GM12878 (cell line): ENCODE measurements around the gene HOXD13. TPM values are rescaled to one million over a fixed set of nuclear protein-coding genes. Genes with fewer than 3 reads are reported as not detected.

Experiments
- ATAC-seq: fragments of 200-7000 bp; cut with Tn5 transposase; 3 replicates; pipeline ENCODE4 v1.9.1; 2020; ENCODE audit warnings: mild to moderate bottlenecking, moderate library complexity
- BruUV-seq: library from RNA; stranded (reverse); fragments of 400-500 nt; replicated peaks from 2 replicates; lab custom pipeline; 2021; lab: Mats Ljungman, UMichigan
- CTCF ChIA-PET: fragments of 300-600 bp; sonication (Branson Sonifier 250); formaldehyde crosslinking; extraction: SDS; loops from one replicate; lab custom pipeline; 2021; ENCODE audit warnings: inconsistent platforms; lab: Yijun Ruan, JAX
- POLR2A ChIA-PET: fragments of 350-600 bp; formaldehyde crosslinking; extraction: SDS; loops from one replicate; lab custom pipeline; 2021; ENCODE audit warnings: inconsistent platforms; lab: Charles Lee
- RAD21 ChIA-PET: fragments of 300-600 bp; sonication (Branson Sonifier 250); formaldehyde crosslinking; loops from one replicate; lab custom pipeline; 2023; ENCODE audit warnings: antibody characterized with exemption; ENCODE audit not compliant: unreplicated experiment; lab: Charles Lee
- SMC1A ChIA-PET: fragments of 300-600 bp; sonication (Branson Sonifier 250); formaldehyde crosslinking; loops from one replicate; lab custom pipeline; 2023; ENCODE audit not compliant: unreplicated experiment, uncharacterized antibody; lab: Charles Lee
- DNase-seq: peaks from one replicate; pipeline ENCODE4 v3.0.0-alpha.2; 2011; ENCODE audit warnings: low read depth, low spot score
- FAIRE-seq: peaks from 3 replicates; lab custom pipeline; 2011; peaks lifted over from hg19 to GRCh38; lab: Jason Lieb, UNC
- H2AFZ ChIP-seq: 2 replicates; pipeline ENCODE4 v1.6.0; 2011; ENCODE audit warnings: low read depth, low read length, control low read depth; ENCODE audit not compliant: control insufficient read depth
- H3K27ac ChIP-seq: 2 replicates; pipeline ENCODE4 v1.5.1; 2011; ENCODE audit warnings: control low read depth; ENCODE audit not compliant: control insufficient read depth, insufficient read depth
- H3K27me3 ChIP-seq, 2 experiments: replicated peaks in 1 of 2; 2 replicates each; pipeline versions ENCODE4 v1.6.0 to v1.6.1; 2011; ENCODE audit warnings: low read length in 1 of 2; ENCODE audit not compliant: control insufficient read depth in 2 of 2, insufficient read depth in 2 of 2
- H3K36me3 ChIP-seq, 2 experiments: 2 replicates each; pipeline ENCODE4 v1.5.1; 2011; ENCODE audit warnings: low read length in 1 of 2; ENCODE audit not compliant: control insufficient read depth in 2 of 2, insufficient read depth in 2 of 2
- H3K4me1 ChIP-seq: 2 replicates; pipeline ENCODE4 v1.6.1; 2011; ENCODE audit warnings: mild to moderate bottlenecking, low read length, moderate library complexity, mixed read lengths; ENCODE audit not compliant: control insufficient read depth, insufficient read depth
- H3K4me2 ChIP-seq: 2 replicates; pipeline ENCODE4 v1.6.0; 2011; ENCODE audit warnings: control low read depth; ENCODE audit not compliant: control insufficient read depth, insufficient read depth
- H3K4me3 ChIP-seq: fragments of 200-600 bp; sonication (generic); 2 replicates; pipeline ENCODE4 v1.5.1; 2016
- H3K79me2 ChIP-seq: 2 replicates; pipeline ENCODE4 v1.6.0; 2011; ENCODE audit warnings: low read length; ENCODE audit not compliant: control insufficient read depth, insufficient read depth
- H3K9ac ChIP-seq: 2 replicates; pipeline ENCODE4 v1.8.0; 2011; ENCODE audit warnings: low read length, control low read depth, mixed read lengths; ENCODE audit not compliant: control insufficient read depth, insufficient read depth
- H3K9me3 ChIP-seq: replicated peaks from 3 replicates; pipeline ENCODE4 v1.5.1; 2011; ENCODE audit warnings: mild to moderate bottlenecking, low read length; ENCODE audit not compliant: control insufficient read depth, insufficient read depth
- H4K20me1 ChIP-seq: 2 replicates; pipeline ENCODE4 v1.6.0; 2011; ENCODE audit not compliant: control insufficient read depth, insufficient read depth
- CHD4 ChIP-seq: fragments of 200-600 bp; sonication (generic); IDR thresholded peaks from 2 replicates; pipeline ENCODE4 v1.6.1; 2016; ENCODE audit warnings: mild to moderate bottlenecking
- EZH2 ChIP-seq: IDR thresholded peaks from 2 replicates; pipeline ENCODE4 v1.6.1; 2012; ENCODE audit warnings: low read depth, mild to moderate bottlenecking, control low read depth, inconsistent platforms, low read length, borderline replicate concordance; ENCODE audit not compliant: control insufficient read depth
- FOXM1 ChIP-seq: IDR thresholded peaks from 2 replicates; pipeline ENCODE4 v1.6.1; 2012; ENCODE audit warnings: low read depth, mild to moderate bottlenecking, inconsistent platforms, low read length, moderate library complexity
- IKZF2 ChIP-seq, 2 experiments: fragments of 450-650 bp; IDR thresholded peaks; 2 replicates each; pipeline ENCODE4 v1.6.1; 2017; ENCODE audit warnings: mild to moderate bottlenecking in 2 of 2, moderate library complexity in 2 of 2
- IRF4 ChIP-seq: IDR thresholded peaks from 2 replicates; pipeline ENCODE4 v1.6.1; 2011; ENCODE audit warnings: low read depth, low read length
- NFYB ChIP-seq: IDR thresholded peaks from 2 replicates; pipeline ENCODE4 v1.6.1; 2011; ENCODE audit warnings: low read depth, mild to moderate bottlenecking, low read length, improper control_type of control experiment, moderate library complexity; ENCODE audit not compliant: insufficient read depth
- RAD51 ChIP-seq: fragments of 450-650 bp; IDR thresholded peaks from 2 replicates; pipeline ENCODE4 v1.6.1; 2016; ENCODE audit warnings: moderate library complexity, mild to moderate bottlenecking, inconsistent platforms
- RELA ChIP-seq: fragments of 450-650 bp; IDR thresholded peaks from 2 replicates; pipeline ENCODE4 v1.8.0; 2014; ENCODE audit warnings: borderline replicate concordance; ENCODE audit not compliant: partially characterized antibody
- SPI1 ChIP-seq: IDR thresholded peaks from 2 replicates; pipeline ENCODE4 v1.6.1; 2011; ENCODE audit warnings: low read depth, mild to moderate bottlenecking, low read length, moderate library complexity, borderline replicate concordance; ENCODE audit not compliant: insufficient read depth
- SUZ12 ChIP-seq: fragments of 200-600 bp; sonication (generic); IDR thresholded peaks from one replicate; pipeline ENCODE4 v1.6.1; 2018; ENCODE audit warnings: antibody characterized with exemption, mild to moderate bottlenecking; ENCODE audit not compliant: unreplicated experiment
- YBX1 ChIP-seq: fragments of 450-650 bp; IDR thresholded peaks from 2 replicates; pipeline ENCODE4 v1.6.1; 2016; ENCODE audit warnings: antibody characterized with exemption
- ZBED1 ChIP-seq: IDR thresholded peaks from 2 replicates; pipeline ENCODE4 v1.6.1; 2016; ENCODE audit warnings: borderline replicate concordance
- ZNF274 ChIP-seq: IDR thresholded peaks from one replicate; pipeline ENCODE4 v1.8.0; 2011; ENCODE audit not compliant: insufficient read length, insufficient read depth
- ZNF384 ChIP-seq: IDR thresholded peaks from 2 replicates; pipeline ENCODE4 v1.6.1; 2012; ENCODE audit warnings: low read depth, mild to moderate bottlenecking, low read length, improper control_type of control experiment, borderline replicate concordance
- WGBS: methylation state at CpG from one replicate; pipeline ENCODE4 v1.1.6; 2016; ENCODE audit warnings: low lambda C conversion rate; ENCODE audit not compliant: insufficient replicate concordance, insufficient coverage; ENCODE audit errors: missing lambda C conversion rate; 5-methylcytosine and 5-hydroxymethylcytosine counted together
- in situ Hi-C: fragments of 300-500 bp; cut with MboI; formaldehyde crosslinking; loops from 9 replicates; pipeline ENCODE4 v1.14.3; 2018; ENCODE audit warnings: mixed read lengths
- intact Hi-C: fragments of 100-400 bp; cut with micrococcal nuclease; formaldehyde crosslinking; loops from one replicate; pipeline ENCODE4 v1.14.2; 2022; ENCODE audit not compliant: unreplicated experiment
- polyA plus RNA-seq, 11 experiments: library from polyadenylated mRNA; depleted of rRNA in 4 of 11; unstranded in 6 of 11; stranded (reverse) in 5 of 11; fragments of >200 nt; fragmentation: Nextera tagmentation in 4 of 11; fragmentation: Illumina TruSeq in 1 of 11; extraction: Ambion mirVana in 4 of 11; extraction: Trizol in 1 of 11; gene quantifications; 1 replicate in 1 of 11; 2 replicates in 10 of 11; pipeline versions ENCODE4 v1.2.1 to v1.2.3, GENCODE V29; 2011 to 2016; ENCODE audit warnings: inconsistent platforms in 2 of 11, missing spikeins in 2 of 11, low read depth in 1 of 11
- total RNA-seq, 4 experiments: library from RNA; depleted of rRNA in 3 of 4; stranded (reverse); fragments of >200 nt in 3 of 4; fragmentation: Illumina TruSeq in 1 of 4; extraction: Trizol in 1 of 4; gene quantifications; 2 replicates each; pipeline versions ENCODE4 v1.2.1 to v1.2.3, GENCODE V29; 2013 to 2021
- TF ChIP-seq, protein P1 (sequence below): fragments of 450-650 bp; formaldehyde crosslinking; IDR thresholded peaks from 2 replicates; pipeline ENCODE4 v1.4.0; 2022; ENCODE audit warnings: mild to moderate bottlenecking, moderate library complexity
- TF ChIP-seq, protein P2 (sequence below): fragments of 450-650 bp; IDR thresholded peaks from 2 replicates; pipeline ENCODE4 v1.6.1; 2016; ENCODE audit warnings: mild to moderate bottlenecking

The HOXD13 gene
- total and polyA plus RNA-seq, 10 of the 15 experiments (the other 5 are each of a cell fraction or from before 2014, with no cell fraction given), result not detected

DNA sequence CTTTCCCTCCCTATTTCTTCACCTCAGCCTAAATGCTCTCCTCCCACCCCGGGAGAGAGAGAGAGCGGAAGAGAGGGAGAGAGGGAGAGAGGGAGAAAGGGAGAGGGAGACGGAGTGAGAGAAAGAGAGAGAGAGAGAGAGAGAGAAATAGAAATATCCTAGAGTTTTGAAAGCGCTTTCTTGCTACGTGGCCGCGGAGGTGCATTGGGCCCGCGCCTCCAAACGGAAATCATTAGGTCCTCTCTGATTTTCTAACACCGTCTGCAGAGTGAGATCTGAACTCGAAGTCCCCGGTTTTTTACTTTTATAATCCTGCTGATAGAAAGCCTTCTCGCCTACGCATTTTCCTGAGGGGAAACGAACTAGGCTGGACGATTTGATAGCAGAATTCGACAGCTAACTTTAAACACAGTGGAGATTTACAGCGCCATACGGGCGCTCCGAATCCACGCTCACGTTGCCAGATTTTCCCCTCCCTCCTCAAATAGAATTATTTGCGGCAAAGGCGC, 7.9 kb upstream of the HOXD13 start (continued):
- TF ChIP-seq IRF4 (no peak), ZNF274 (no peak), ZBED1 (no peak), RAD51 (no peak), IKZF2 (IDR thresholded peaks at IDR 0.05) (no peak), ZNF384 (no peak), CHD4 (no peak)
- TF ChIP-seq, protein P1, sequence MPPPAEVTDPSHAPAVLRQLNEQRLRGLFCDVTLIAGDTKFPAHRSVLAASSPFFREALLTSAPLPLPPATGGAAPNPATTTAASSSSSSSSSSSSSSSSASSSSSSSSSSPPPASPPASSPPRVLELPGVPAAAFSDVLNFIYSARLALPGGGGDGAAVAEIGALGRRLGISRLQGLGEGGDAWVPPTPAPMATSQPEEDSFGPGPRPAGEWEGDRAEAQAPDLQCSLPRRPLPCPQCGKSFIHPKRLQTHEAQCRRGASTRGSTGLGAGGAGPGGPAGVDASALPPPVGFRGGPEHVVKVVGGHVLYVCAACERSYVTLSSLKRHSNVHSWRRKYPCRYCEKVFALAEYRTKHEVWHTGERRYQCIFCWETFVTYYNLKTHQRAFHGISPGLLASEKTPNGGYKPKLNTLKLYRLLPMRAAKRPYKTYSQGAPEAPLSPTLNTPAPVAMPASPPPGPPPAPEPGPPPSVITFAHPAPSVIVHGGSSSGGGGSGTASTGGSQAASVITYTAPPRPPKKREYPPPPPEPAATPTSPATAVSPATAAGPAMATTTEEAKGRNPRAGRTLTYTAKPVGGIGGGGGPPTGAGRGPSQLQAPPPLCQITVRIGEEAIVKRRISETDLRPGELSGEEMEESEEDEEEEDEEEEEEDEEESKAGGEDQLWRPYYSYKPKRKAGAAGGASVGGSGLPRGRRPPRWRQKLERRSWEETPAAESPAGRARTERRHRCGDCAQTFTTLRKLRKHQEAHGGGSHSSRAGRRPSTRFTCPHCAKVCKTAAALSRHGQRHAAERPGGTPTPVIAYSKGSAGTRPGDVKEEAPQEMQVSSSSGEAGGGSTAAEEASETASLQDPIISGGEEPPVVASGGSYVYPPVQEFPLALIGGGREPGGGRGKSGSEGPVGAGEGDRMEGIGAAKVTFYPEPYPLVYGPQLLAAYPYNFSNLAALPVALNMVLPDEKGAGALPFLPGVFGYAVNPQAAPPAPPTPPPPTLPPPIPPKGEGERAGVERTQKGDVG, result no peak

DNA sequence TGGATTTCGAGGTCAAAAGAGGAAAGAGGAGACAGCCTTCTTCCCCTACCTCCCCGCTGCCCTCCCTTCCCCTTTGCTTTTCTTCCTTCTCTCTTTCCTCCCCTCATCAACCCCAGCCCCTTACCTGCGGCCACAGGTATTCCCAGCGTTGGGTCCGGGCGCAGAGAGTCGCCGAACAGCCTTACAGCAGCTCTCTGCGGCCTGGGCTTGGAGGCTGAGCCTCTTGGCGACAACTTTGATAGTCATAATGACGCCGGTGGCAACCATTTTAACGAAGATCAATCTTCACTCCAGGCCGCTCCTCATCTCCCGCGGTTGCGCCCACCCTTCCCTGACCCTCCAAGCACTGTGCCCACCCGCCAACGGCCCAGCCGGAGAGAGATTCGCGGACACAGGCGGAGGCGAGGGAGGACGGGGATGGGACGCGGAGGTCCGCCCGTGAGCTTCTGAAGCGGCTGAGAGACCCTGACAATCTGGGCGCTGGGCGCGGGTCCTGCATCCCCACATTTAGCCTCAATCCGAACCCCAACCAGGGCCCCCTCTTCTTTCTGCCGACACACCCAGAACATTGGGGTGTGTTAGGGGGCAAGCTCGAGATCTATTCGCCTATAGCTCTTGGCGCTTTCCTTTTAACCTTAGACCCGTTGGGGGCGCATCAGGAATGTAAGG, 7.3 kb upstream of the HOXD13 start:
- no peak for ATAC-seq
- no peak overlapping the region for H3K27ac ChIP-seq
- no peak overlapping the region for H3K4me2 ChIP-seq
- RAD21 ChIA-PET, result interaction anchor here (0.7 to 1.0 kb wide), 3 partner anchors 395 to 398 kb away, joined by 3 read pairs; no protein-coding TSS in a partner anchor
- H3K79me2 ChIP-seq, result no peaks in the 10 kb centered on the region
- CTCF ChIA-PET, result interaction anchor here (1.2 to 2.5 kb wide), 3 partner anchors 11 to 396 kb away, joined by 3 to 13 read pairs (median 6); no protein-coding TSS in a partner anchor
- no peak overlapping the region for H3K9ac ChIP-seq
- H3K36me3 ChIP-seq, result no peaks in the 10 kb centered on the region
- 51% methylated on average over 37 of the region's 40 CpGs for WGBS
- no peak for DNase-seq
- POLR2A ChIA-PET, result no interaction called here
- H3K4me3 ChIP-seq, result no peak overlapping the region
- no peaks in the 10 kb centered on the region for H3K4me1 ChIP-seq
- H2AFZ ChIP-seq, result no peak overlapping the region
- in situ Hi-C loops, result no loop called here
- peaks cover 5 to 19% of the 10 kb centered on the region in 2 experiments for H3K27me3 ChIP-seq
- no TSS peak for BruUV-seq
- H4K20me1 ChIP-seq, result no peaks in the 10 kb centered on the region
- H3K9me3 ChIP-seq, result peaks cover 20% of the 10 kb centered on the region; the same call in 2 of the 3 replicates
- SMC1A ChIA-PET, result interaction anchor here (1.6 kb wide), 1 partner anchor 395 kb away, joined by 3 read pairs; no protein-coding TSS in a partner anchor
- no peak for FAIRE-seq
- intact Hi-C loops, result loop anchor here (10.0 kb wide), 1 partner anchor 200 kb away; no protein-coding TSS in a partner anchor
- TF ChIP-seq EZH2, result no peak
- no peak for TF ChIP-seq NFYB
- TF ChIP-seq SPI1, result no peak
- no peak for TF ChIP-seq FOXM1
- TF ChIP-seq YBX1, result no peak
- TF ChIP-seq RELA, result no peak
- TF ChIP-seq, protein P2, sequence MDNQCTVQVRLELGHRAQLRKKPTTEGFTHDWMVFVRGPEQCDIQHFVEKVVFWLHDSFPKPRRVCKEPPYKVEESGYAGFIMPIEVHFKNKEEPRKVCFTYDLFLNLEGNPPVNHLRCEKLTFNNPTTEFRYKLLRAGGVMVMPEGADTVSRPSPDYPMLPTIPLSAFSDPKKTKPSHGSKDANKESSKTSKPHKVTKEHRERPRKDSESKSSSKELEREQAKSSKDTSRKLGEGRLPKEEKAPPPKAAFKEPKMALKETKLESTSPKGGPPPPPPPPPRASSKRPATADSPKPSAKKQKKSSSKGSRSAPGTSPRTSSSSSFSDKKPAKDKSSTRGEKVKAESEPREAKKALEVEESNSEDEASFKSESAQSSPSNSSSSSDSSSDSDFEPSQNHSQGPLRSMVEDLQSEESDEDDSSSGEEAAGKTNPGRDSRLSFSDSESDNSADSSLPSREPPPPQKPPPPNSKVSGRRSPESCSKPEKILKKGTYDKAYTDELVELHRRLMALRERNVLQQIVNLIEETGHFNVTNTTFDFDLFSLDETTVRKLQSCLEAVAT, result no peak
- TF ChIP-seq ZNF274, result no peak
- TF ChIP-seq SUZ12, result no peak
